IPS-18c (cell line): ENCODE results near the gene PTEN.
A peak's percentile ranks its signal among the peaks of the same experiment; 100 is the strongest.
"Not testable (repeated sequence)": the region's sequence is repeated elsewhere in the genome, so short reads cannot be mapped to it uniquely, and the experiment has no call there.

Experiments used
- H3K4me3 ChIP-seq: 2 replicates; pipeline ENCODE4 v1.7.0; 2013; ENCODE audit warnings: low read depth, mild to moderate bottlenecking, low read length, moderate library complexity; ENCODE audit not compliant: insufficient read depth
- H3K9me3 ChIP-seq: one replicate; pipeline ENCODE4 v1.6.1; 2013; ENCODE audit warnings: mild to moderate bottlenecking, low read length, moderate library complexity; ENCODE audit not compliant: control insufficient read depth, insufficient read depth

PTEN gene

GRCh38 chr10:87863053-87863943, at the start of gene PTEN, which contains the start of gene KLLN:
PTEN (plus strand) TSS chr10:87863625; CDS start chr10:87864470, 845 bp downstream.
KLLN (minus strand) TSS chr10:87863533; CDS start chr10:87862487, 1,046 bp downstream.
- Histone ChIP-seq H3K9me3 (no peaks in the 10 kb centered on the region), H3K4me3 (peak within 1 kb of the TSS; percentile 97)

- peak overlapping the region; percentile 91; the same call in 1 of the 2 replicates for H3K4me3 ChIP-seq
- no peaks in the 10 kb centered on the region for H3K9me3 ChIP-seq
Measured at GRCh38 chr10:87816163-87816897, 47.1 kb upstream of the PTEN start.

- H3K4me3 ChIP-seq = peak overlapping the region; percentile 91
- H3K9me3 ChIP-seq = no peaks in the 10 kb centered on the region
Measured at GRCh38 chr10:87816898-87817608, 46.4 kb upstream of the PTEN start.

GRCh38 chr10:87817609-87818504, 45.6 kb upstream of the PTEN start, which contains the start of gene ATAD1:
ATAD1 (minus strand) TSS chr10:87818226; CDS start chr10:87814599, 3,627 bp downstream.
- peak within 1 kb of the TSS; percentile 91 for H3K4me3 ChIP-seq
- no peaks in the 10 kb centered on the region for H3K9me3 ChIP-seq

GRCh38 chr10:87818505-87819288, 44.7 kb upstream of the PTEN start:
- Histone ChIP-seq H3K9me3 (no peaks in the 10 kb centered on the region), H3K4me3 (peak overlapping the region; percentile 91)

GRCh38 chr10:87819289-87819585, 44.2 kb upstream of the PTEN start:
- H3K4me3 ChIP-seq = no peak overlapping the region

GRCh38 chr10:87826653-87827052, 36.8 kb upstream of the PTEN start:
- no peak overlapping the region for H3K4me3 ChIP-seq
- H3K9me3 ChIP-seq = no peaks in the 10 kb centered on the region

More at GRCh38 chr10:87819289-87819585, 44.2 kb upstream of the PTEN start:
- H3K9me3 ChIP-seq = no peaks in the 10 kb centered on the region

GRCh38 chr10:87827681-87828080, 35.7 kb upstream of the PTEN start:
- no peak overlapping the region for H3K4me3 ChIP-seq

GRCh38 chr10:87829051-87829450, 34.4 kb upstream of the PTEN start:
- H3K9me3 ChIP-seq, H3K4me3 ChIP-seq: not testable (repeated sequence)

More at GRCh38 chr10:87827681-87828080, 35.7 kb upstream of the PTEN start:
- no peaks in the 10 kb centered on the region for H3K9me3 ChIP-seq

GRCh38 chr10:87829986-87830729, 33.3 kb upstream of the PTEN start:
- H3K4me3 ChIP-seq = no peak overlapping the region
- H3K9me3 ChIP-seq = no peaks in the 10 kb centered on the region

GRCh38 chr10:87836098-87836497, 27.3 kb upstream of the PTEN start:
- H3K4me3 ChIP-seq = no peak overlapping the region
- no peaks in the 10 kb centered on the region for H3K9me3 ChIP-seq

GRCh38 chr10:87837445-87837844, 26.0 kb upstream of the PTEN start:
- no peak overlapping the region for H3K4me3 ChIP-seq
- no peaks in the 10 kb centered on the region for H3K9me3 ChIP-seq

GRCh38 chr10:87838650-87839049, 24.8 kb upstream of the PTEN start:
- no peak overlapping the region for H3K4me3 ChIP-seq
- H3K9me3 ChIP-seq = no peaks in the 10 kb centered on the region

- no peaks in the 10 kb centered on the region for H3K9me3 ChIP-seq
Measured at GRCh38 chr10:87841186-87841585, 22.2 kb upstream of the PTEN start.

GRCh38 chr10:87842220-87842641, 21.2 kb upstream of the PTEN start:
- H3K9me3 ChIP-seq = no peaks in the 10 kb centered on the region
- H3K4me3 ChIP-seq = no peak overlapping the region

More at GRCh38 chr10:87841186-87841585, 22.2 kb upstream of the PTEN start:
- no peak overlapping the region for H3K4me3 ChIP-seq
